Hematopoietic multipotent progenitor cell treated with erythropoietin and hydrocortisone succinate and interleukin-3 and kit ligand, for 15 days (in vitro differentiated cells): Measurements from ENCODE around the gene RBM48.
"Not testable (repeated sequence)": the region's sequence is repeated elsewhere in the genome, so short reads cannot be mapped to it uniquely, and the experiment has no call there.

Experiments
- DNase-seq: peaks from one replicate; pipeline ENCODE4 v3.0.0-alpha.2; 2015; ENCODE audit warnings: low spot score

RBM48 gene

DNA sequence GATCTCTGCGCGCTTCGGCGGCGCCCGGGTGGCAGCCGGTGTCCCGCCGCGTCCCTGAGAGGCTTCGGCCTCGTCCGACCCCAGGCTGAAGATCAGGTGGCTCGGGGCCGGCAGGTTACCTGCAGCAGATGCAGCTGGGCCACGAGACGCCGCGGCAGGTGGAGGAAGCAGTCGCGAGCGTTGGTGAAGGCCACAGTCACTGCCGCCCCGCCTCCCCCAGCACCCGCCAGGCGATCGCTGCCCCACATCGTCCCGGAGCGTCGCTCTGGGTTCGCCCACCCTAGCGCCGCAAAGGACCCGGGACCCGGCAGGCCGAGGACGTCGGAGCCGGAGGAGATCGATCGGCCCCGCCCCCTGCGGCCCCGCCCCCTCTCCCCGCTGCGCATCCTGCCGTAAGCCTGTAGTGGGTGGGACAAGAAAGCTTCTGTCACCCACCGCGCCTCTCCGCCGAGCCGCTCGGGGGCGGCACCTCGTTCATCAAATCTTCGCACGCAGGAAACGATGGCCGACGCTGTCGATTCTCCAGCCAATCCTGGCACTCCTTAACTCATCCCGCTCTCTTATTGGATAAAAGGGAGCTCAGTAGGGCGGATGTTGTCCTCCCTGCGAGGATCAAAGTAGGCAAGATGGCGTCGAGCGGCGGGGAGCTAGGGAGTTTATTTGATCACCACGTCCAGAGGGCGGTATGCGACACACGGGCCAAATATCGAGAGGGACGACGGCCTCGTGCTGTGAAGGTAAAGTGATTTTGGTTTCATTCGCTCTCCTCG, at the start of gene RBM48, which contains the start of gene PEX1:
Gene RBM48 (plus strand): TSS at position 608 of the 770 bp plus-strand sequence. CDS start 19 bp downstream, at position 627.
Gene PEX1 (minus strand): TSS at position 333 of the 770 bp plus-strand sequence. CDS start 85 bp downstream, at position 248.
- DNase-seq, result peak; percentile 99

DNA sequence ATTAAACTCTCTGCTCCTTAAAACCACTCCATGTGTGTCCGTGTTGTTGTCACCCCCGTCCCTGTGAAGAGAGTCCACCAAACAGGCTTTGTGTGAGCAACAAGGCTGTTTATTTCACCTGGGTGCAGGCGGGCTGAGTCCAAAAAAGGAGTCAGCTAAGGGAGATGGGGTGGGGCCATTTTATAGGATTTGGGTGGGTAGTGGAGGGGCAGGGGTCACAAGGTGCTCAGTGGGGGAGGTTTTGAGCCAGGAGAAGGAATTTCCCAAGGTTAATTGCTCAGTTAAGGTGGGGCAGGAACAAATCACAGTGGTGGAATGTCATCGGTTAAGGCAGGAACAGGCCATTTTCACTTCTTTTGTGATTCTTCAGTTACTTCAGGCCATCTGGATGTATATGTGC, 49.4 kb upstream of the RBM48 start:
- DNase-seq, result not testable (repeated sequence)

DNA sequence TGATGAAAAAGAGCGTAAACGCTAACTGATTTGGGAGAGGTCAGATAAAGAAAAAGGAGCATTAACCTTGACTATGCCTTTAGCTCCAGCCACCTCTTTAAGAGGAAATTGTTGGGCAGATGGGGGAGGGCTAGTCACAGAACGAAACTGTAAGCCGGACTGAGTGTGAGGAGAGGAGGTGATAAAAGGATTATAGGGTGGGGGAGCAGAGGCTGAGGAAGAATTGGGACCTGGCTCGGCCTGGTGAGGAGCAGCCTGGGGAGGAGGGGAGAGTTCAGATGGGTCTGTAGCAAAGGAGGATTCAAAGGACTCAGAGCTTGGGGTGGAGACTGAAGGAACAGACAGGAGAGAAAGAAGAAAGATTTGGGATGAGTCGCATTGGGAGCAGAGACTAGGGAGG, 45.0 kb upstream of the RBM48 start:
- not testable (repeated sequence) for DNase-seq

DNA sequence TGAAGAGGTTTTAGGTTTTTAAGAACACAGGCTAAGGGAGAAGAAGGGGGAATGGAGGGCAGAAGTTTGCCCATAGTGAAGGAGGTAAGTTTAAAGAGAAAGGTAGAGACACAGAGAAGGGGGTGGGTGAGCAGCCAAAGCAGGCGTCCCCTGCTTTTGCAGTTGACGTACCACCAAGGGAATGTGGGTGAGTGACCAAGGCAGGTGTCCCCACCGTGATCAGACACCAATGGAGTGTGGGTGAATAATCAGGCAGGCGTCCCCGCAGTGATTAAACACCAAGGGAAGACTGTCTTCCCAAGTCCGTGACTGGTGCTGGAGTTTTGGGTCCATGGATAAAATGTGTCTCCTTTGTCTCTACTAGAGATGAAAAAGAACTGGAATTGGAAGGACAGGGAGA, 44.4 kb upstream of the RBM48 start:
- DNase-seq, result not testable (repeated sequence)

DNA sequence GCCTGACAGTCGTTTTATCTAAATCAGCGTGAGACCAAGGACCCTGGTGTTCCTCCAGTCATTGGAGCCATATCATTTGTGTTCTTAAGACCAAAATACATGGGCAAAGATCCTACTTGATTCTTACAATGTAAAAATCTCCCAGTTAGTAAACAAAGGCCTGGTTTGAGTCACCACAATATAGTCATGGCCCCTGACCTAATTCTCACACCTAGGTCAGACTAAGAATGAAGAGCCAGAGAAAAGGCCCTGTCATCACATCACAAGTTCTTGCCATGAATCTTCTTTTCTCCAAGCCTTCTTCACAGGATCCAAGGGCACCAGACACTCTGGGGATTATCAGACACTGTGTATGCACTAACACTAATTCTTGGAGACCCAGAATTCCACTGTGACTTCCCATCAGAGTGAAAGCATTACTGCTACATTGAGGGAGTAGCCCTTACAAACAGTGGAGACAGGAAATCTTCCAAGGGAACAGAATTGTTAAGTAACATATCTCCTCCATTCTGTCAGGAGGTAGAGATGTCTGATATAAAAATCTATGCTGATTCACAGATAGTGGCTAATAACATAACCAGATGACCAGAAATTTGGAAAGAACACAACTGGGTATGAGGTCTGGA, 43.2 kb upstream of the RBM48 start:
- no peak for DNase-seq

DNA sequence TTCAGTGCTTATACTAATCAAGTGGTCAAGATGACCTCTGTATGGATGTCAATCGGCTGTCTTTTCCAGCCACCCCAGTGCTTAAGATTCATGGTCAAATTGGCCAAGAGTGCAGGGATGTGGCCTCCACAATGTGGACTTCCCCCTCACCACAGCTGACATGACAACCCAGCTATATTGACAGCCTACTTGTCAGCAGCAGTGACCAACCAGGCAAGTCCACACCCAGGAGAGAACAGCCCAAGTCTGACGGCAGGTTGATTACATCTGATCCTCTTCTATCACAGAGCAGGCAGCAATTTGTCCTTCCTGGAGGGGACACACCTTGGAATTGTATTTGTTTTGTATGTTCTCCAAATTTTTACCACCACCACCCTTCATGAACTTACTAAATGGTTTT, 42.6 kb upstream of the RBM48 start:
- DNase-seq, result no peak

DNA sequence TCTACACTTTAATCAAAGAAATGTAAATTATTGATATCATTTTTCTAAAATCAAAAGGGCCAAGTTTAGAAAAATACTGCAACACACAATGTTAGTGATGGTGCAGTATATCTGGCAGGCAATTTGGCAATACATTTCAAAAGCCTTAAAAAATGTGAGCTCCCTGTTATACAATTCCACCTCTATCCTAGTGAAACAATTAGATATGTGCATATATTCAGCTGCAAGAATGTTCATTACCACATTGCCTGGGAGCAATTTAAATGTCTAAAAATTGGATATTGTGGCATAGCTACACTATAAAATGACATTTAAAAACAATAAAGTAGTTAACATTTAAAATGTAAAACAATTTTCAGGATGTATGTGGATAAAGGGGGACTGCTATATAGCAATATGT, 40.8 kb upstream of the RBM48 start:
- no peak for DNase-seq

DNA sequence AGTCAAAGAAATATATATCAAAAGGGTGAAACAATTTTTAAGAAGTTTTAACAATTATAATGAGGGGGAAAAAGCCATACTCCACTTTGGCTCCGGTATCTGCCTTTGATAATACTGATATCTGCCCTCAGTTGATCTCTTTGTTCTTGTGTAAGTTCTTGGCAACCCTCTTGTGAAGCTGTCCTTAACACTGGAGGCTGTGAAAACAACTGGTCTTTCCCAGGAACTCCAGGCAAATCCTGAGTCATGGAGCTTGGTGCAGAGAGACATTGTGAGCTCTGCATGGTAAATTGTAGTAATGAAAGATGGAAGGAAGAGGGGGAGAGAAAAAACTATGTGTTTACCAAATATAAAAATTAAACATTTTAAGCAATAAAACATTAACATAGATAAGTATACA, 39.0 kb upstream of the RBM48 start:
- DNase-seq, result no peak

DNA sequence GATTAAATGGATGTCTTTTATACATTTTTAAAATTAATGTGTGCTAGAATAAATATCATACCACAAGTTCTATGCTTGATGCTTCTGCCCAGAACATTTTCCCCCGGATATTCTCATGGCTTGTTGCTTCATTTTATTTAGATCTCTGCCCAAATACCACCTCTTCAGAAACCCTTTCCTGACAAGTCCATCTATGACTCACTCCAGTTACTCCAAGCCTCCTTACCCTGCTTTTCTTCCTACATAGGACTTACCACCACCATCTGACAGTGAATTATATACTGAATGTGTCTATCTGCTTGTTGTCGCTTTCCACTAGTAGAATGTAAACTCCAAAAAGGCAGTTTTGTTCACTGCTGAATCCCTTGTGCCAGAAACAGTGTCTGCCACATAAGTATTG, 31.7 kb upstream of the RBM48 start:
- DNase-seq, result no peak

DNA sequence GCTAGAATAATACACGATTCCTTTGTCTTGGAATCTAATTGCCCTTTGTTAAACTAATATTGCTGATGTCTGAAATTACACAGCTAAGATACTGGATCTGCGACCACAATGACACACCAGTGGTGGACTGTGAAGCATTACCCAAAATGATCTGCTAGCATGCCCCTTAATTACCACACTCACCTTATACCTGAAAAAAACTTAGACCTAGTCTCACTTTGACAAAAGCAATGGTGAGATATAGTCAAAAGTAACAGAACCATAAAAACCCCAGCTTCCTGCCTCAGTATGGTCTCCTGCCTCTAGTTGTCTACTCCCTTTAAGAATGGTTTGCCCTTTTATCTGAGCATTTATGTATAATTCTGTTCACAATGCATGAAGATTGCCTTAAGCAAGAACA, 30.0 kb upstream of the RBM48 start:
- DNase-seq, result no peak

DNA sequence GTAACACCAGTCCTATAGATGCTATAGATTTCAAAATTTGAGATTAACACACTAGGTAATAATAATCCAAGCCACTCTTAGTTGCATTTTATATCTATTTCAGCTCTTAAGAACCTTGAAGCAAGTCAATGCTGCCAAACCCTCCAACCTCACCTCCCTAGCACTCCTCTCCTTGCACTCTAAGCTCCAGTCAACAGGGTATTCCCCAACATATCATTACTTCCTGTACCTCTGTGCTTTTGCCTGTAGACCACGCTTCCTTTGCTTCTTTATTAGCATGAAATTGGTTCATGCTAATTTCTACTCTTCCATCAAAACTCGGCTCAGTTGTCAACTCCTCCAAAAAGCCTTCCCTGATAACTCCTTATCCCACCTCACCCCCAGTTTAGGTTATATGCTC, 24.8 kb upstream of the RBM48 start:
- no peak for DNase-seq

DNA sequence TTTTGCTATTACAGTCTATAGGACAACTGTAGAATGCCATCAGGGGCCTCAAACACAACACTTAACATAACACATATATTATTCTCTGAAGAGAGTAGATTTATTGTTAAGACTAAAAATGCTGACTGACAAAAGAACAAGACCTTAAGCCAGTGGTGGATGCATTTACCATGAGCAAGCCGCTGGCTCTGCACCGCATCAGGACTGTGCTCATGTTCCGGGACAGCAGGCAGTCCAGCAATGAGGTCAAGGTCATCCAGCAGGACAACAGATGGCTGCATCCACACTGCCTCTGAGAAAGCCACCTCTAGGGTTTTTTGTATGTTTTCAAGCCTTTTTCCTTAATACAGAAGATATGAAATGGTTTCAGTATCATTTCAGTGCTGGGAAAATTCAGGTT, 24.0 kb upstream of the RBM48 start:
- no peak for DNase-seq

DNA sequence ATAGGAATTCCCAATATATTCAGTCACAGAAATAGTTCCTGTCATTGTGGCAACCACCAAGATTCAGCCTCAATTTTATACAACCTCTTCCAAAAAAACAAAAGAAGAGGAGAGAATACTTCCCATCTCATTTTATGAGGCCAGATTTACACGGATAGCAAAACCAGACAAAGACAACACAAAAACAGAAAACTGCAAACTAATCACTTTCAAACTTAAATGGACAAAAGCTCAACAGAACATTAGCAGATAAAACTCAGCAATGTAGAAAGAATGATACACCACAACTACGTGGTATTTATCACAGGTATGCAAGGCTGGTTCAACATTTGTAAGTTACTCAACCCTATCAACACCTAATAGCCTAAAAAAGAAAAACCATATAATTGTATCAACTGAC, 22.2 kb upstream of the RBM48 start:
- no peak for DNase-seq

DNA sequence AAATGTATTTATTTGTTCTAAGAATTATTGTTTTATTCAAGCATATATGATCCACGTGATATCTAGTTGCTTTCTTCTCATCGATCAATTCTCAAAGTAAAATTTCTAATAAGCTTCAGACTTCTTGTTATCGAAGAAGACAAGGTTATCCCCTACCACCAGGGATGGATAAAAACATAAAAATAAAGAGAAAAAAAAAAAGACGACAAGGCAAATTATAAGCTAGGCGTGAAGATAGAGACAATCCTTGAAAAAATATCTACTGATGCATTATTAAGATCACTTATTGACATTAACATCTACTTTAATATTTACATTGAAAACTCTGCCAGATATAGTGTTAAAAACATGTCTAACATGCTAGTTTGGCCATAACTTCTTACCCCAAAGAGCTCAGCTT, 19.6 kb upstream of the RBM48 start:
- DNase-seq, result no peak

DNA sequence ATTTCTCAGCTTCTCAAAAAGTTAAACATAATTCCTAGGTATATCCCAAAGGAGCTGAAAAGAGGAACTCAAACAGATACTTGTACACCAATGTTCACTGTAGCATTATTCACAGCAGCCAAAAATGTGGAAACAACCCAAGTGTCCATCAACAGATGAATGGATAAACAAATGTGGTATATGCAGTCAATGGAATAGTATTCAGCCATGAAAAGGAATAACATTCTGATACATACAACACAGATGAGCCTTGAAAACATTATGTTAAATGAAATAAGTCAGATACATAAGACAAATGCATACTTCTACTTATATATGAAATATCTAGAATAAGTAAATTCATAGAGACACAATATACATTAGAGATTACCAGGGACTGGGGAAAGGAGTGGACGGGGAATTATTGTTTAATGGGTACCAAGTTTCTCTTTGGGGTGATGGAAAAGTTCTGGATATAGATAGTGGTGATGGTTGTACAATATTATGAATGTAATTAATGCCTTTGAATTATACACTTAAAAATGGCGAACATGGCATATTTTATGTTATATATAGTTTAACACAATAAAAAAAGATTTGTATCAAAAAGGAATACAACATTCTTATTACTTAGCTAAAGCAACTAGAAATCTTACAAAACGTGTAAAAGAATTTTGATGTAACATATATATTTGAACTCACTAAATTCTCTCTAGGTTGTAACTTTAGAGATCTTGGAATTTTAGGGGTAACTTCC, 15.3 kb upstream of the RBM48 start:
- no peak for DNase-seq

DNA sequence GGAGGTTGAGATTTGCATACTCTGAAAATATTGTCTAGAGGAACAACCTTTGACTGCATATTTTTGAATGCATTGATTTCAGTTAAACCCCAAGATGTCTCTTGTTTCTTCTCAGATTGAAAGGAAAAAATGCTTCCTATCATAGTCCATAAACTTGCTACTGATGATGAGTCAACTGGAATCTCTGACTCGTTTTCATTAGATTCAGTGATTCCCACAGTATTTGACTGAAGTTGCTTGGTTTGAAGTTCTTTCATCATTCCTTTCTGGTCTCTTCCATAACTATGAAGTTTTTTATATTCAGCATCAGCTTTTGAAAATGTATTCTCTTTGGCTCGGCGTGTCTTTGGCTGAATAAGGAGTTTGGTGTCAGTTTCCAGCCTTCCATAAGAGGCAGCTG, 11.0 kb upstream of the RBM48 start:
- DNase-seq, result no peak

DNA sequence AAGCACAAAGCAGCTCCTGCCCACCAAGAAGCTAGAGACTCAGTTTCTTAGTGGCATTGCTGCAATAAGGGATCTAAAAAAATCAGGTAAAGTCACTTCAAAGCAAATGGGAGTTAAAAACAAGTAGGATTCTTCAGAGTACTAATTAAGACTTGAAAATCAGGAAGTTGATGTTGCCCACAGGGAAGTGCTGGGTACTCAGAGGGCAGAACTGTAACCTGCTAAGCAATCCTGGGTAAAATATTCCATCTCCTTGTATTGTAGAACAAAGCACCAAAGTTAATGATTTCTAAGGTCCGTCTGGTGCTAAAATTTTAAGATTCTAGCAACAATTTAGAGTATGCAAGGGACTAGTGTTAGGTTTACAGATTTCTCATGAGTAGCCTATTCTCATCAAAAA, 8.6 kb upstream of the RBM48 start:
- DNase-seq, result no peak

DNA sequence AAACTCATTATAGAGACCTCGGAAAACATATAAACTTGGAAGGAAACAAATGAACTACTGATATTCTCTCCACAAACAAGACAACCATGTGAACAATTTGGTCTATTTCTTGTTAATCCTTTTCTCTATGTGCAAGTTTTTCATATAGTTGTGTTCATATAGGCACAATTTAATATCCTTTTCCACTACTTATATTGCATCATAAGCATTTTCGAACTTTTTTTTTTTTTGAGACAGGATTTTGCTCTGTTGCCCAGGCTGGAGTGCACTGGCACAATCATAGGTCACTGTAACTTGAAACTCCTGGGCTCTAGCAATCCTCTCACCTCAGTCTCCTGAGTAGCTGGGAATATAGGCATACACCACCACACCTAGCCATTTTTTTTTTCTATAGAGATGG, 5.5 kb upstream of the RBM48 start:
- DNase-seq, result no peak

DNA sequence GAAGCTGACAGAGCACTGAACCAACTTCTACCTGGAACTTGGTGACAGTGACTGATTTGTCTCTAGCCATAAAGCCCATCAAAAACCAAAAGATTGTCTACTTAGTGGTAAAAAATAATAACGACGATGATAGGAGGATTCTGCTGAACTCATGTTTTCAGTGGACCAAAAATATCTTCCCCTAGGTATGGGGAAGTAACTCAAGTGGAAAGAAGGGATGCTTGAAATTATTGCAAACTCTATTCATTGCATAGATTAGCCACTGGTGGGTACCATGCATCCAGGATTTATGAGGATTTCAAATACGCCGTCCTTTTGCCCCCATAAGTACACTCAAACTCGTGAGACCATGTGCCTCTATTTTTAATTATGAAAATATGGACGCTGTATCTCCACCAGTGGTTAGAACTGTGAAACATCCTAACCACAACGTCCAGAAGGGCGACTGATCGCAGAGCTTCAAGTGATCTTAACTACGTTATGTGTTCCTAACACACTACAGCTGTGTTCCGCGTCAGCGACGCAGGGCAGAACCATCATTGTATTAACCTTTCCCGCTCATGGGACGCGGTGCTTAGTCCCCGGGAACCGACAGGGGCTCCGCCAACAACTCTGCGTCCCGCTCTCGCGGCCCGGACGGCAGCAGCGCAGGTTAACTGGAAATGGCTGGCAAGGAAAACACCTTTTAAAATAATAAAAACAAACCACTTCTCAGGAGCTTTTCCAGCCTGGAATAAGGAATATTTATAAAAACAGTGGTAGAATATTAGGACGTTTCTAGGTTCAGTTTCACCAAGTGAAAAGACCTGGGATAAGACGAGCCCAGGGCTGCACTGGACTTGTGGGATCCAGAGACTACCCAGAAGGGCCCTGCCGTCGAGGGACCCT, 1.1 kb upstream of the RBM48 start:
- DNase-seq, result peak; percentile 41

DNA sequence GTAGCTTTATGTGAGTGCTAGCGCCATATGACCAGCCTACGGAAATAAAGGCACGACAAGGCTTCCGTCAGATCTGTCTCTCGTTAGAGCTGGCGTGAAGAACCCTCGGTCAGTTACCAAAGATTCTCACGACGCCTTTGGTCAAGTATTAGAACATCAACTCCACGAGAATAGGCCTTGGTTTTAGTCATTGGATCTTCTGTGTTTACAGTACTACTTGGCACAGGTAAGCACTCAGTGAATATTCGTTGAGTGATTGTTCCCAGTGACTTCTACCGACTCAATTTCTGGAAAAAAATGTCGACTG, 316 bp downstream of the RBM48 start:
- no peak for DNase-seq

DNA sequence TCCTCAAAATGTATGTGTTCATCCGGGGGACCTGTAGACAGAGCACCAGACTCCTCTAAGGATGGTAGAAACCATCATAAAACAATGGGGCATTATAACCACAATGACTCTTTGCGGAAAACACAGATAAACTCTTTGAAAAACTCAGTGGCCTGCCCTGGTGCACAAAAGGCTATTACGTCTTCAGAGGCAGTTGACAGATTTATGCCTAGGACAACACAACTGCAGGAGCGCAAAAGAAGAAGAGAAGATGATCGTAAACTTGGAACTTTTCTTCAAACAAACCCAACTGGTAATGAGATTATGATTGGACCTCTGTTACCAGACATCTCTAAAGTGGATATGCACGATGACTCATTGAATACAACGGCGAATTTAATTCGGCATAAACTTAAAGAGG, 6.0 kb downstream of the RBM48 start:
- no peak for DNase-seq

DNA sequence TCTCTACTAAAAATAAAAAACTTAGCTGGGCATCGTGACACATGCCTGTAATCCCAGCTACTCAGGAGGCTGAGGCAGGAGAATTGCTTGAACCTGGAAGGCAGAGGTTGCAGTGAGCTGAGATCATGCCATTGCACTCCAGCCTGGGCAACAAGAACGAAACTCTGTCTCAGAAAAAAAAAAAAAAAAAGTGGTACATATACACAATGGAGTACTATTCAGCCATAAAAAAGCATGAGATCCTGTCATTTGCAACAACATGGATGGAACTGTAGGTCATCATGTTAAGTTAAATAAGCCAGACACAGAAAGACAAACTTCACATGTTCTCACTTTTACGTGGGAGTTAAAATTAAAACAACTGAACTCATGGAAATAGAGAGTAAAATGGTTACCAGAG, 14.9 kb downstream of the RBM48 start:
- DNase-seq, result not testable (repeated sequence)
